ENCODE measurements around the gene C4orf33.
"Not testable (repeated sequence)": the region's sequence is repeated elsewhere in the genome, so short reads cannot be mapped to it uniquely, and the experiment has no call there.

The C4orf33 gene, protein sequence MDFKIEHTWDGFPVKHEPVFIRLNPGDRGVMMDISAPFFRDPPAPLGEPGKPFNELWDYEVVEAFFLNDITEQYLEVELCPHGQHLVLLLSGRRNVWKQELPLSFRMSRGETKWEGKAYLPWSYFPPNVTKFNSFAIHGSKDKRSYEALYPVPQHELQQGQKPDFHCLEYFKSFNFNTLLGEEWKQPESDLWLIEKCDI

DNA sequence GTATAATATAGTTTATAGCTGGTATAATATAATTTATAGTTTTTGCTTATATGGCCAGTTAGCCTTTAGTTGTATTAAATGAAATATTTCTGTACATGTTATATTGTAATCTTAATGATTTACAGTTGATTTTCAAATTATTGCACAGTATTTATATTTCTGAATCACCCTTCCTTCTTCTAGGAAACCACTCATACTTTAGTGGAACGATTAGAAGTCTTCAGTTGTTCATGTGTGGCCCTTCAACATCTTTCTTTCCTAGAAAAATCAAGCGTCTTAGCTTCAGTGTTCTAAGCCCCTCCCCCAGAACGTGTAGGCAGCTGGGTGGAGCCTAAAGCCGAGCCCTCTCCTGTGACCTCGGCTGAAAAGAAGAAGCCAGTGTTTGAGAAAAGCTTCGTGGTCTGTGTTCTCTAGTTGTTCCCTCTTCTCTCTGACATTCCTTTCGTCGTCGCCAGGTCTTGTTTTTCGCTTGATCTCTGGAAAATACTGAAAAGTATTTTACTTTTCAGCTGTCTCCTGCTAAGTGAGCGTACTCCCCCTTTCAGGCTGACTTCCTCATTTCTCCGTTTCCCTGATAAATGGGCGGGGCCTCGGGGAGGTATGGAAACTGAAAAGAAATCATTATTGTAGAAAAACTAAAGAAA, at the start of gene C4orf33:
TSS of gene C4orf33 (plus strand) at position 342 of the 644 bp plus-strand sequence. CDS start 6,459 bp downstream, outside the sequence.
- peak; percentile 87 for DNase-seq

DNA sequence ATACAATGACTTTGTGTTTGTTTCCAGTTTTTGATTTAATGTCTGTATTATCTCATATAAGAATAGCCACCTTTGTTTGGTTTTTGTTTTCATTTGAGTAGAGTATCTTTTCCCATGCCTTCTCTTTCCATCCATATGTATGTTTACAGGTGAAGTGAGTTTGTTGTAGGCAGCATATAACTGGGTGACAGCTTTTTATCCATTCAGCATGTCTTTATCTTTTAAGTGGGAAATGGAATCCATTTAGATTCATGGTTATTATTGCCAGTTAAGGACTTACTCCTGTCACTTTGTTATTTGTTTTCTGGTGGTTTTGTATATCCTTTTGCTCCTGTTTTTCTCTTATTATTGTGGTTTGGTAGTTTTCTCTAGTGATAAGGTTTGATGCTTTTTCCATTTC, 36.9 kb upstream of the C4orf33 start:
- DNase-seq: no peak

DNA sequence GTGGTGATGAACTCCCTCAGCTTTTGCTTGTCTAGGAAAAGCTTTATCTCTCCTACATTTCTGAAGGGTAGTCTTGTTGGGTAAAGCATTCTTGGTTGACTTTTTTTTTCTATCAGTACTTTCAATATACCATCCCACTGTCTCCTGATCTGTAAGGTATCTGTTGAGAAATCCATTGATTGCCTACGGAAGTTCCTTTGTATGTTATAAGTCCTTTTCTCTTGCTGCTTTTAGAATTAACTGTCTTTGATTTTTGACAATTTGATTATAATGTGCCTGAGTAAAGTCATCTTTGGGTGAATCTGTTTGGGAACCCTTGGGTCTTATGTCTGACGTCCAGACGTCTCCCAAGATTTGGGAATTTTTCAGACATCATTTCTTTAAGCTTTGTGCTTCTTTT, 33.4 kb upstream of the C4orf33 start:
- no peak for DNase-seq

DNA sequence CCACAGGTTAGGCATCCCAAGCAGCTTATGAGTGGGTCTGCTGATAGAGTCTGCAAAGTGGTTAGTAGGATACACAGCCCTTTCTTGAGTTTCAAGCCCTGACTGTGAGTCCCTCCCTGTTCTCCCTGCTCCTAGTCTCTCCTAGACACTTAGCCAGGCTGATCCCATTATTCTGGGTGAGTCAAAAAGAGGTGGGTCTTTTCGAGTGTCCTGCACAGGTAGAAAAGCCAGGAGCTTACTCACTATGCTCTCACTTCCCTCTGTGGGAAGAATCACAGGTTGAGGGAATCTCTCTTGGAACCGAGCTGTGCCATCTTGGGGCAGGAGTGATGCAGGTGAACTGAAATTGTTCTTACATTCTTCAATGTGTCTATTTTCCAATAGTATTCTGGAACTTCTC, 32.3 kb upstream of the C4orf33 start:
- DNase-seq: no peak

DNA sequence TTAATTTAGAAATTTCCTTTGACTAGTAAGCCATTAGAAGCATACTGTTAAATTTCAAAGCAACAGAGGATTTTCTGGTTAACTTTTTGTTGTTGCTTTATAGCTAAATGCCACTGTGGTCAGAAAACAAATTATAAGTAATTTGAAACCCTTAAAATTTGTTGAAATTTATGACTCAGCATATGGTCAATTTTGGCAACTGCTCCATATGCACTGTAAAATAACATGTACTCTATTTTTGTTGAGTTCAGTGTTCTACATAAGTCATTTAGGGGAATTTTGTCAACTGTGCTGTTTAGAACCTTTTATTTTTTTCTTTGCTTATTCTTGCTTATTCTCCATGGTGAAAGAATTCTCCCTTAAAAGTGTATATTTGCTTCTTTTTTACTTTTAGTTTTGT, 31.2 kb upstream of the C4orf33 start:
- no peak for DNase-seq

DNA sequence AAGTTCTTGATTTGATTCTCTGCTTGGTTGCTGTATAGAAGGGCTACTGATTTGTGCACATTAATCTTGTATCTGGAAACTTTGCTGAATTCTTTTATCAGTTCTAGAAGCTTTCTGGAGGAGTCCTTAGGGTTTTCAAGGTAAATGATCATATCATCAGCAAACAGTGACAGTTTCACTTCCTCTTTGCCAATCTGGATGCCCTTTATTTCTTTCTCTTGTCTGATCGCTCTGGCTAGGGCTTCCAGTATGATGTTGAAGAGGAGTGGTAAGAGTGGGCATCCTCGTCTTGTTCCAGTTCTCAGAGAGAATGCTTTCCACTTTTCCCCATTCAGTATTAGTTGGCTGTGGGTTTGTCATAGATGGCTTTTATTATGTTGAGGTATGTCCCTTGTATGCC, 26.4 kb upstream of the C4orf33 start:
- DNase-seq: not testable (repeated sequence)

DNA sequence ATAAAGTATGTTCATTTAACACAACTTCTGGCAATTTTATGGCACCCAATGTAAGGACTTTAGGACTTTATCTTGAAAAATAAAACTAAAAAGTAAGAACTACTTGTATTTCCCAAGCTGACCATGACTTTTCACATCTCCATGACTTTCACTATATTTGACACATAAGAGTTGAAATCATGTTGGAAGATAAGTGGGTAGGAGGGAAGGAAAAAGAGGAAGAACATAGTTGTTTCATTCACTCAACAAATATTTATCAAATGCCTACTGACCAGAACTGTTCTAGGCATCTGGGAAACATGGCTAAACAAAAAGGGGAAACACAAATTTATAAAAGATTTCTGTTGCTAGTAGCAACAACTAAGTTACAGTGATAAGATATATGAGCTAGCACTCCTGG, 18.6 kb upstream of the C4orf33 start:
- DNase-seq: no peak

DNA sequence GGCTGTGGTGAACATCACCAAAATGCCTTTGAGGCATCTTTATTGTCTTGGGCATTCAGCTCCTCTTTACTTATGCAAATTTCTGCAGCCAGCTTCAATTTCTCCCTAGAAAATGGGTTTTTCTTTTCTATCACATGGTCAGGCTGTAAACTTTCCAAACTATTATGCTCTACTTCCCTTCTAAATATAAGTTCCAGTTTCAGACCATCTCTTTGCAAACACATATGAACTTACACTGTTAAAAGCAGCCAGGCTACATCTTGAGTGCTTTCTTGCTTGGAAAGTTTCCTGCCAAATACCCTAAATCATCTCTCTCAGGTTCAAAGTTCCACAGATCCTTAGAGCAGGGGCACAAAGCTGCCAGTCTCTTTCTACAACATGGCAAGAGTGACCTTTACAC, 15.8 kb upstream of the C4orf33 start:
- DNase-seq: no peak

DNA sequence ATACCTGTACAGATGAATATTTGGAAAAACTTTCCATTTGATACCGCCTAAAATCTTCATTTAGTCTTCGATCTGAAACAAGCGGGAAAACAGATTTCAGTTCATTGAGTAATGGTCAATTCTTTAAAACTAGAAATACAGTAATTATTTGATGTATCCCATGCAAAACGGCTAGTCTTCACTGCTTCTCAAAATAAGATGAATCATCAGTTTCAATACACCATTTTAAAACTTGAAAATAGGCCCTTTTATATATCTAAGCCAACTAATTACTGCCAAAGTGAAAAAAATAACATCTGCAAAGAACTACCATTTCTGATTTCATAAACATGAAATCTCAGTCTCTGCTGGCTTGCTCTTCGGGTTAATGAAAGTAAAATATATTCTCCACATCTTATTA, 13.7 kb upstream of the C4orf33 start:
- DNase-seq: no peak

DNA sequence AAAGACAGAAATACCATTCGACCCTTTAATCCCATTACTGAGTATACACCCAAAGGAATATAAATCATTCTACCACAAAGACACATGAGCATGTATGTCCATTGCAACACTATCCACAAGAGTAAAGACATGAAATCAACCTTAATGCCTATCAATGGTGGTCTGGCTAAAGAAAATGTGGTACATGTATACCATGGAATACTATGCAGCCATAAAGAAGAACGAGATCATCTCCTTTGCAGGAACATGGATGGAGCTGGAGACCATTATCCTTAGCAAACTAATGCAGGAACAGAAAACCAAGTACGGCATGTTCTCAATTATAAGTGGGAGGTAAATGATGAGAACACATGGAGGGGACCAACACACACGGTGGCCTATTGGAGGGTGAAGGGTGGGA, 10.5 kb upstream of the C4orf33 start:
- DNase-seq: no peak

DNA sequence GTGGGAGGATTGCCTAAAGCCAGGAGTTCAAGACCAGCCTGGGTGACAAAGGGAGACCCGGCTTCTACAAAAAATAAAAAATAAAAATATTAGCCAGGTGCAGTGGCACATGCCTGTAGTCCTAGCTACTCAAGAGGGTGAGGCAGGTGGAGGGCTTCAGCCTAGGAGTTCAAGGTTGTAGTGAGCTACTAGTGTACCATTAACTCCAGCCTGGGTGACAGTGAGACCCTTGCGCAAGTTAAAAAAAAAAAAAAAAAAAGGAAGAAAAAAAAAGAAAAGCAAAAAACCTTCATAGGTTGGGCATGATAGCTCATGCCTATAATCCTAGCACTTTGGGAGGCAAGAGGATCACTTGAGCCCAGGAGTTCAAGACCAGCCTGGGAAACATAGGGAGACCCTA, 8.4 kb upstream of the C4orf33 start:
- DNase-seq: no peak

DNA sequence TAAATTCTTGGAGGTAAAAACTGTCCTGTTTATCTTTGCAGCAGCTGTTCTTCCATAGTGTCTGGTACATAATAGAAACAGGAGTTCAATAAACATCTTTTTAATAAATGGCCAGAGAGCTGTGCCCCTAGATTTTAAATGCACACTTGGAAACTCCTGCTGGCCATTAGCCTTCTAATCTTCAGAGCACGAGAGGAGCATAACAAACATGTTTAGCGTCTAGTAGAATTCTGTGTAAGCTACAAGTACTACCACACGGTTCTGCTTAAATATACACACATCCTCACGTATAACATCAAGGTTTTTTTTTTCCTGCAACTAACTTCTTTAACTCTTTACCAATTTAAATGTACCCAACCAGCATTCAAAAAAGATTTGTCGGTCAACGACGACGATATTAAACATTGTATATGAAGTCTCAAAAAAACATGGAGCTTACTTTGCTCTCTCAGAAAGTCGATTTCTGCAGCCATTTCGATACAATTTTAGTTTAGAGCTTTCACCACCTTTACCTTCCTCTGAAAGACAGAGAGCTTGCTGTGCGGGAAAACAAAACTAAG, 3.2 kb upstream of the C4orf33 start:
- no peak for DNase-seq

DNA sequence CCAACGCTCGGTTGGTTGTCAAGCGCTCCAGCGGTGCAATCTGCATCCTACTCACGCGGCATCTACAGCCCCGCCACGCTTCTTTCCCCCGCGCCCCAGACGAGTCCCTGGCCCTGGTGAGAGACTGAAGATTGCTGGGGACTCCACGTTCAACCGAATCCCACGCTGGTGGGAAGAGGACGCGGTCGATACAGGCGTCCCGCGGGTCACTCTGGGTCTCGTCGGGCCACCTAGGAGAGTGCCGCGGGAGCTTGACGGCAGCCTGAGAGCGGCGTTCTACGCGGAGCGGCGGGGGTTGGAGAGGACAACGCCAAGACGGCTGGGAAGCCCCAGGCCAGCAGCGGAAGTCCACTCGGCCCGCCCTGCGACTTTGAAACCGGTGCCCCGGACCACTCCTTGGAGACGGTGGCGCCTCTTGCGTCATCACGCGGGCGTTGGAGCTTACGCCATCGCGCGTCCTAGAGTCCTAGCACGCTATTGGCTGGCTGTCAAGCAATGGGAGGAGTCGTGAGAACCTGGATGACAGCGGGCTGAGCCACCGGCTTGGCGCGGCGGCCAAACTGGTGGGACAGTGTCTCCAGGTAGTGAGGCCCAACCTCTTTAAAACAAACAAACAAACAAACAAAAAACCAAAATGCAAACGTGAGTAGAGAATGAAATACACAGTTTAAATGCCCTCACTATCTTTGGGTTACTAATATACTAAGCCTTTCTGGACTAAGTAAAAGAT, 2.6 kb upstream of the C4orf33 start, which contains the start of gene SCLT1:
TSS of gene SCLT1 (minus strand) at position 349 of the 730 bp plus-strand sequence. CDS start 436 bp downstream, outside the sequence.
- peak; percentile 98 for DNase-seq

DNA sequence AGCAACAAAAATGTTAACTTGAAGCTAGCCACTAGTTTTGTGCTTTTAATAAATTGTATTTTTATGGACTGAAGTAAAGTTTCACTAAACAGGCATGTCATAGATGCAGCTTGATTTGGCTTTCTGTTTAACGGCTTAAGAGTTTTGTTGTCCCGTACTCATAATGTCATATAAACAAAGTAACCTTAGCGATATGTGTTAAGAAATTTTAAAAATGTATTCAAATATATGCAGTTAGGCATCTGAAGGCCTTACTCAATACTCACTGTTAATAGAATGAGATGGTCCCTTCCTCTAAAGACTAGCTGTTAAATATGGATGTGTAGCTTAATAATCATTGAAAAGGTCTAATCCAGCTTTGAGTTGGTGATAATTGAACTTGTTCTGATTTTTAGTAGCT, 1.6 kb upstream of the C4orf33 start:
- no peak for DNase-seq

DNA sequence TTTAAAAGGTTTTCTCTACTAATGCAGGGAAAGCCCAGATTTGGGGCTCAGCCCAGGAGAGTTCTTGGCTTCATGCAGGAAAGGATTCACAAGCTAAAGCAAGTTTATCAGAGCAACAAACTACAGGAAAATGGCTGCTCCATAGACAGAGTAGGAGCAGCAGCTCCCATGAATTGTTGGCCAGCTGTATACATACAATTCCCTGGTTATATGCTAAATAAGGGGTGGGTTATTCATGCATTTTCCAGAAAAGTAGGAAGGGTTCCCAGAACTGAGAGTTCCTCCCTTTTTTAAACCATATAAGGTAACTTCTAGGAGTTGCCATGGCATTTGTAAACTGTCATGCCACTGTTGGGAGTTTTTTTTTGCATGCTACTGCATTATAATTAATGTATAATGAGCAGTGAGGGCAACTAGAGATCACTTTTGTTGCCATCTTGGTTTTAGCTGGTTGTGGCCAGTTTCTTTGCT, 2.6 kb downstream of the C4orf33 start:
- DNase-seq: no peak

DNA sequence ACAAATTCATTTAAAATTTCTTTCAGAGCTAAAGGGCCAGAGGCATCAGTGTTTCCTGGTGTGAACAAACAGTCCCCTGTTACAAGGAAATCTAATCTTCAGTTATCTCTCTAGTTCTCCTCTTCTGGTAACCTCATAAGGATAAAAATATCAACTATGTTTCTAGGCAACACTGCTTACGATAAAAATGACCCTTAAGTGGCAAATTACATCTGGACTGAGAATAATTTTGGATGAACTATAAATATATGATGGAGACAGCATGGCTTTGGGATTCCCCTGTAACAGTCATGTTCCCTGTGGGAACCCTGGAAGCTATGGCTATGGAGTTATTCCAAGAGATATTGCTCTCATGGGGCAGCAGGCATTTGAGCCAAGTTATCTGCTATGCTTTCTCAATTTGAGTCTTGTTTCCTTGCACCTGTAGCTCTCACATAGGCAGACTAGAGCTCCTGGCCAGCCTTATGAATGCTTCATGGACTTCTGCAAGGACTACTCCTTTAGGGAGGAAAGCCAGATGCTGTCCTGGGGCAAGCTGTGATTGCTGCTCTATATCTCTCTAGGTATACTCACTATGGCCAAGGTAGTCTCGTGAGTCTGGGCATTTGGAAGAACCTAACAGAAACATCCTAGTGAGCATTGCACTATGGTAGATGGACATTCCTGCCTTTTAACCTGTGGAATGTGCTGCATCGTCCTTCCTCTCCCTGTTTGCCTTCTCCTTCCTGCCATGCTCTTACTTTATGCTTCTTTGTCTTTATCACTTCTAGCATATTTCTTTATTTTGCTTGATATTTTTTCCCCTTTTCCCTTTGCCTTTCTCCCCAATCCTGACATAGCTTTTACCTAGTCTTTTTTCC, 14.2 kb downstream of the C4orf33 start:
- no peak for DNase-seq

DNA sequence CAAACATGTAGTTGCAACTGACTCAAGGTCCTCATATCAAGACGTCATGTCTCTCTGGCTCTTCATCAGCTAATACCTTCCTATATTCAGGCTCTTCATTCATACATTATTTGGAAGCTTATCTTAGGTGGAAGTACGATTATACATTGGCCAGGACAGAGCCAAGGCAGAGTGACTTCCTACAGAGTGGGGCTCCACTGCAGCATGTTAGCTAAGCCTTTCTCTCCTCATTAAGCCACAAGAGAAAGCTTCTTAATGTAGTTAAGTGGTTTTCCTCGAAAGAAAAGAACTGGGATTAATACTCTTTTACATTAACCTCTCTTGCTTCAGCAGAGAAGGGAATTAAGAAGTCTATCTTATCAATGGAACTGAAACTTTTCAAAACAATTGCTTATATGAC, 15.0 kb downstream of the C4orf33 start:
- no peak for DNase-seq

DNA sequence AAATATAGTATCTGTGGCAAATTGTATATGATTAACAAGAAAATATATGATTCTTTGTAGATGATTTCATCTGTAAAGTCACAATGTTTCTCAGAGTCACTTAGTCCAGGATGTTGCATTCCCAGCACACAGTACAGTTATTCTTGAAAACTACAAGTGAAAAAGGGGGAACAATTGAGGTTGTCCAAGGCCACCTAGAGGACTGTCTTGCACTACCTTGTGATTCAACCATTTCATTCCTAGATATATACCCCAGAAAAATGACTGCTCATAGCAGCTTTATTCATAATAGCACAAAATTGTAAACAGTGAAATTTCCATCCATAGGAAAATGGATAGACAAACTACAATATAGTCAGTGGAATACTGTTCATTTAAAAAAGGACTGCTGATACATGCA, 16.0 kb downstream of the C4orf33 start:
- DNase-seq: no peak

DNA sequence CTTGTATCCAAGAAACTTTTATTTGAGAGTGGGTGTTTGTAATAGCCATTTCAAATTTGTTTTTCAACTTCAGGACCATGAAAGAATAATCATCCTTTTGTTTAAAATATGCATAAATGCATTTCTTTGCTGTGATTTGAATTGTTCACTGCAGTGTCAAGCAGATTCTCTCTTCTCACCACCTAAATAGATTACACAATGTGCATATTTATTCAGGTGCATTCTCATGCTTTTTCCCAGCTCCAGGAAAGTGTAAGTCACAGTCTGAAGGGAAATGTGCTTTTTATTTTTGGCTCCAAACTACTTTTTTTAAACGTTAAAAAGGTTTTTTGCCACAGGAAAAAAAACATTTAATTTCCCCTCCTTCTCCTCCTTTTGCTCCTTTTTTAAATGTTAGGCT, 17.5 kb downstream of the C4orf33 start:
- no peak for DNase-seq

DNA sequence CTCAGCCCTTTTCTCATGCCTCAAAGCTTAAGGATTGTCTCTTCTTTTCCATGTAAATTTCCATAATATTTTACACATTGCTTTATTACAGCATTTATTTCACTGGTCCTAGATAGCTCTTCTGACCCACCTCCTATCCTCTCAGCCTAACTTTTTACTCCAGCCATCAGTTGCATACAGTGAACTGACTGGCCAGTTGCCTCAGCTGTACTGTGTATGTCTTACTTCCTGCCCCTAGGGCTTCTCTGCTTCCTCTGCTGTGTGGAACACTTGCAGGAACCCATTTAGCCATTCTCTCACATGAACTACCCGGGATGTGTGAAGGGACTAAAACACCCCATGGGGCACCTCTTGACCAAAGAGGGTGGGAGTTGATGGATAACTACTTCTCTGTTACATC, 18.0 kb downstream of the C4orf33 start:
- DNase-seq: no peak

DNA sequence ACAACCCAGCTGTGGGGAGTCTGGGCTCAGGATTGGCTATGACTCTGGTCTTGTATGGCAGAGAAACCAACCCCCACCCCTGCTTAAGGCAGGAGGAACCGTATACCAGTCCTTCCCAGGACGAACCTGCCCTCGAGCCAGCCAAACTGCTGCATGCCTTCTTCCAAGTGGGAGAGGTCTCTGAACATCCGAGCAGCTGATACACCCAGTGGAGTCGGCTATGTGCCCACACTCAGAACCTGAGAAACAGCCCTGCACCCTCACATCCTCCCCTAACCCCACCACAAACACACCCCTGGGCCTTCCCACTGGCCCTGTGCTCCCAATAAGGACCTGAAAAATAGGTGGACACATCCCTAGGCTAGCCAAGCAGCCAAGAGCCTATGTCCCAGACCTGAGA, 21.8 kb downstream of the C4orf33 start:
- no peak for DNase-seq

DNA sequence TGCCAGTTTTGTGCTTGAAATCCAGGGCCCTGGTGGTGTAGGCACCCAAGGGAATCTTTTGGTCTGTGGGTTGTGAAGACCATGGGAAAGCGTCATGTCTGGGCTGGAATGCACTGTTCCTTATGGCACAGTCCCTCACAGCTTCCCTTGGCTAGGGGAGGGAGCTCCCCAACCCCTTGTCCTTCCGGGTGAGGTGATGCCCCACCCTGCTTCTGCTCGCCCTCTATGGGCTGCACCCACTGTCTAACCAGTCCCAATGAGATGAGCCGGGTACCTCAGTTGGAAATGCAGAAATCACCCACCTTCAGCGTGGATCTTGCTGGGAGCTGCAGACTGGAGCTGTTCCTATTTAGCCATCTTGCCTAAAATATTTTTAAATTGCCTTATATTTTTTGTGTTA, 30.7 kb downstream of the C4orf33 start:
- not testable (repeated sequence) for DNase-seq

DNA sequence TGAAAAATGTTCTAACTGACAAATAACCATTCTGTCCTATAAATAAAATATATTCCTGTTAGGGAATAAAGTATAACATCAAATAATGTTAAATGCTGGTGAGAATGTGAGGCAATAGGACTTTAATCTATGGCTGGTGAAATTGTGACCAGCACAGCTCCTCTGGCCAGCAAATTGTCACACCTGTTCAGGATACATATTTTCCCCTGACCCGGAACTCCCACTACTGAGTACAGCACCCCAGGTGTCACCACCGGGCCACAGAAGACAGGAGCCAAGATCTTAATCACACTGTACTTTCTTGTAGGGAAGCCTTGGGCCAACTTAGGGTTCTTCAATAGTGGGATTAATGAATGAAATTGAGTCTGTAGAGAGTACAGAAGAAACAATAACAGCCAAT, 33.2 kb downstream of the C4orf33 start:
- no peak for DNase-seq
